ENCODE measurements around the gene ITIH4. TPM values are rescaled to one million over a fixed set of nuclear protein-coding genes. Genes with fewer than 3 reads are reported as not detected.

Gene ITIH4
- polyA plus RNA-seq, 1 of the 3 experiments (the other 2 are of a cell fraction): 2.0 TPM

GRCh38 chr3:52819936-52820335 lies 10.5 kb downstream of the ITIH4 start:
- TF ChIP-seq USF2 (IDR thresholded peaks at IDR 0.05; ENCODE audit: borderline replicate concordance, low read depth, low read length): no peak
- no peak for TF ChIP-seq TAF1 (IDR thresholded peaks at IDR 0.05; ENCODE audit: borderline replicate concordance, low read depth, low read length)
- TF ChIP-seq RFX5 (IDR thresholded peaks at IDR 0.05; ENCODE audit: low read length): no peak
- no peak for TF ChIP-seq SIN3A (IDR thresholded peaks at IDR 0.05; ENCODE audit: borderline replicate concordance, low read depth, low read length)
- no peak for TF ChIP-seq JUND (IDR thresholded peaks at IDR 0.05)
- TF ChIP-seq PBX3 (IDR thresholded peaks at IDR 0.05): no peak
- no peak for TF ChIP-seq GATA2 (CRISPR knock-in tag; IDR thresholded peaks at IDR 0.05)
- no peak for TF ChIP-seq FOSL2 (IDR thresholded peaks at IDR 0.05; ENCODE audit: borderline replicate concordance, low read depth)
- no peak for TF ChIP-seq GABPA (IDR thresholded peaks at IDR 0.05; ENCODE audit: low read depth)
- no peak for TF ChIP-seq EZH2phosphoT487 (IDR thresholded peaks at IDR 0.05; ENCODE audit: borderline replicate concordance, low read depth)
- no peak for TF ChIP-seq TEAD4 (IDR thresholded peaks at IDR 0.05; ENCODE audit: borderline replicate concordance, insufficient read depth)
- no CpG with 5 or more reads among the region's 2 CpGs for whole genome bisulfite sequencing (ENCODE audit: low lambda C conversion rate)
- no peaks in the 10 kb centered on the region; a peak in 1 of 4 replicates for H3K4me1 ChIP-seq (ENCODE audit: control insufficient read depth in 1 of 2, insufficient read depth in 2 of 2, low read depth in 1 of 2, low read length in 1 of 2)

GRCh38 chr3:52817860-52818259 lies 12.6 kb downstream of the ITIH4 start:
- no peaks in the 10 kb centered on the region for H3K9me3 ChIP-seq
- no peaks in the 10 kb centered on the region for H3K79me2 ChIP-seq (ENCODE audit: insufficient read depth)
- H3F3A ChIP-seq (replicated peaks; ENCODE audit: insufficient read depth): no peaks in the 10 kb centered on the region
- no peak overlapping the region for H3K4me3 ChIP-seq (ENCODE audit: low read depth in 2 of 2, low read length in 1 of 2)
- ChIA-PET POLR2A (no interaction called here), CTCF (interaction anchor here (1.8 kb wide), 1 partner anchor 28 kb away, joined by 5 read pairs; no protein-coding TSS in a partner anchor)
- WGBS (ENCODE audit: low lambda C conversion rate): 84% methylated on average over 2 of the region's 7 CpGs
- no peak overlapping the region for H3K4me2 ChIP-seq
- H2AFZ ChIP-seq (ENCODE audit: low read depth): no peak overlapping the region
- no peak overlapping the region for H3K9ac ChIP-seq
- H4K20me1 ChIP-seq (ENCODE audit: insufficient read depth): no peaks in the 10 kb centered on the region
- DNase-seq: no peak
- no peak overlapping the region for H3K27ac ChIP-seq (ENCODE audit: low read depth in 2 of 2, low read length in 1 of 2)
- H3K36me3 ChIP-seq (replicated peaks in 1 of 2; ENCODE audit: control insufficient read depth in 1 of 2, insufficient read depth in 2 of 2, low read length in 1 of 2): no peaks in the 10 kb centered on the region
- H3K9me2 ChIP-seq: no peaks in the 10 kb centered on the region
- H3K27me3 ChIP-seq (ENCODE audit: insufficient read depth): no peaks in the 10 kb centered on the region
- TF ChIP-seq TEAD4 (IDR thresholded peaks at IDR 0.05; ENCODE audit: borderline replicate concordance, insufficient read depth): no peak
- no peak for TF ChIP-seq GABPA (IDR thresholded peaks at IDR 0.05; ENCODE audit: low read depth)
- no peak for TF ChIP-seq SMC3 (IDR thresholded peaks at IDR 0.05; ENCODE audit: low read depth, low read length)
- TF ChIP-seq USF2 (IDR thresholded peaks at IDR 0.05; ENCODE audit: borderline replicate concordance, low read depth, low read length): no peak
- no peak for TF ChIP-seq ELF1 (IDR thresholded peaks at IDR 0.05)
- TF ChIP-seq RXRA (IDR thresholded peaks at IDR 0.05; ENCODE audit: borderline replicate concordance, low read depth): no peak
- no peak for TF ChIP-seq MXI1 (IDR thresholded peaks at IDR 0.05; ENCODE audit: low read depth, low read length)
- no peak for TF ChIP-seq GATA2 (CRISPR knock-in tag; IDR thresholded peaks at IDR 0.05)
- TF ChIP-seq EP300 (IDR thresholded peaks at IDR 0.05; ENCODE audit: borderline replicate concordance in 1 of 2, low read depth in 1 of 2, low read length in 1 of 2): no peak
- no peak for TF ChIP-seq MEF2A (IDR thresholded peaks at IDR 0.05; ENCODE audit: borderline replicate concordance, low read depth)
- no peak for TF ChIP-seq POLR2AphosphoS5 (IDR thresholded peaks at IDR 0.05; ENCODE audit: low read depth, low read length)
- TF ChIP-seq FOXJ3 (CRISPR knock-in tag; IDR thresholded peaks at IDR 0.05): no peak
- no peak for TF ChIP-seq TCF12 (IDR thresholded peaks at IDR 0.05)
- TF ChIP-seq RFX5 (IDR thresholded peaks at IDR 0.05; ENCODE audit: low read length): no peak
- TF ChIP-seq CTCF (IDR thresholded peaks at IDR 0.05): no peak
- TF ChIP-seq NRF1 (IDR thresholded peaks at IDR 0.05; ENCODE audit: low read depth, low read length): no peak
- no peak for TF ChIP-seq FOSL2 (IDR thresholded peaks at IDR 0.05; ENCODE audit: borderline replicate concordance, low read depth)
- TF ChIP-seq FOXM1 (IDR thresholded peaks at IDR 0.05; ENCODE audit: low read depth): no peak
- TF ChIP-seq SIN3A (IDR thresholded peaks at IDR 0.05; ENCODE audit: borderline replicate concordance, low read depth, low read length): no peak
- no peak for TF ChIP-seq RAD21 (IDR thresholded peaks at IDR 0.05; ENCODE audit: low read length)
- no peaks in the 10 kb centered on the region; a peak in 1 of 4 replicates for H3K4me1 ChIP-seq (ENCODE audit: control insufficient read depth in 1 of 2, insufficient read depth in 2 of 2, low read depth in 1 of 2, low read length in 1 of 2)

More at GRCh38 chr3:52819936-52820335, 10.5 kb downstream of the ITIH4 start:
- Histone ChIP-seq H3K9me2 (no peaks in the 10 kb centered on the region), H3K4me3 (ENCODE audit: low read depth in 2 of 2, low read length in 1 of 2) (no peak overlapping the region), H3K9ac (no peak overlapping the region), H3K9me3 (no peaks in the 10 kb centered on the region), H3K36me3 (replicated peaks in 1 of 2; ENCODE audit: control insufficient read depth in 1 of 2, insufficient read depth in 2 of 2, low read length in 1 of 2) (no peaks in the 10 kb centered on the region), H3K79me2 (ENCODE audit: insufficient read depth) (no peaks in the 10 kb centered on the region), H3K27ac (ENCODE audit: low read depth in 2 of 2, low read length in 1 of 2) (no peak overlapping the region), H3F3A (replicated peaks; ENCODE audit: insufficient read depth) (no peaks in the 10 kb centered on the region), H2AFZ (ENCODE audit: low read depth) (no peak overlapping the region), H3K4me2 (no peak overlapping the region), H4K20me1 (ENCODE audit: insufficient read depth) (no peaks in the 10 kb centered on the region), H3K27me3 (ENCODE audit: insufficient read depth) (no peaks in the 10 kb centered on the region)
- CTCF ChIA-PET: interaction anchor here (0.6 to 2.3 kb wide), 4 partner anchors 8 to 189 kb away, joined by 3 to 8 read pairs (median 4); no protein-coding TSS in a partner anchor
- no peak for DNase-seq
- POLR2A ChIA-PET: no interaction called here

All from SK-N-SH (cell line).